ENCODE measurements around the gene FTCD.
"Not testable (repeated sequence)": the region's sequence is repeated elsewhere in the genome, so short reads cannot be mapped to it uniquely, and the experiment has no call there.

The FTCD gene

GRCh38 chr21:46155514-46156377 lies at the start of gene FTCD:
FTCD (minus strand) TSS chr21:46155579; CDS start chr21:46155523, 56 bp downstream.
- DNase-seq, result no peak

- DNase-seq, result no peak
These were observed 49.8 kb upstream of the FTCD start for GRCh38 chr21:46205166-46205565.

- no peak for DNase-seq
These were observed 47.8 kb upstream of the FTCD start for GRCh38 chr21:46203203-46203600.

GRCh38 chr21:46202592-46203202 lies 47.3 kb upstream of the FTCD start:
- no peak for DNase-seq

GRCh38 chr21:46200877-46201803 lies 45.8 kb upstream of the FTCD start:
- DNase-seq, result not testable (repeated sequence)

- no peak for DNase-seq
These were observed 44.3 kb upstream of the FTCD start for GRCh38 chr21:46199436-46200373.

- DNase-seq, result no peak
These were observed 41.4 kb upstream of the FTCD start for GRCh38 chr21:46196733-46197132.

- no peak for DNase-seq
These were observed 40.3 kb upstream of the FTCD start for GRCh38 chr21:46195595-46196195.

- no peak for DNase-seq
These were observed 39.3 kb upstream of the FTCD start for GRCh38 chr21:46194374-46195334.

GRCh38 chr21:46193829-46194373 lies 38.5 kb upstream of the FTCD start:
- no peak for DNase-seq

- no peak for DNase-seq
These were observed 36.6 kb upstream of the FTCD start for GRCh38 chr21:46191686-46192575.

GRCh38 chr21:46191257-46191685 lies 35.9 kb upstream of the FTCD start:
- DNase-seq, result no peak

GRCh38 chr21:46190491-46191131 lies 35.2 kb upstream of the FTCD start:
- no peak for DNase-seq

- DNase-seq, result no peak
These were observed 34.6 kb upstream of the FTCD start for GRCh38 chr21:46189959-46190490.

GRCh38 chr21:46189213-46189958 lies 34.0 kb upstream of the FTCD start:
- no peak for DNase-seq

- DNase-seq, result peak; percentile 27
These were observed 33.1 kb upstream of the FTCD start for GRCh38 chr21:46188226-46189212.

All from NCI-H510A (cell line).